HG02938 (cell line): ENCODE measurements around the gene CCDC159.
"Not testable (repeated sequence)": the region's sequence is repeated elsewhere in the genome, so short reads cannot be mapped to it uniquely, and the experiment has no call there.

Experiments
- ATAC-seq: cut with Tn5 transposase; IDR thresholded peaks from one replicate; pipeline ENCODE4 v1.9.1; 2021; ENCODE audit warnings: mild to moderate bottlenecking, moderate library complexity; ENCODE audit not compliant: unreplicated experiment

The CCDC159 gene

GRCh38 chr19:11337080-11337479 lies 9.2 kb upstream of the CCDC159 start:
- no peak for ATAC-seq

GRCh38 chr19:11338121-11338520 lies 8.2 kb upstream of the CCDC159 start:
- no peak for ATAC-seq

- ATAC-seq = no peak
Measured at GRCh38 chr19:11338569-11339253, 7.6 kb upstream of the CCDC159 start.

GRCh38 chr19:11339254-11340098 lies 6.8 kb upstream of the CCDC159 start, which contains the start of gene RAB3D:
Gene RAB3D (minus strand): TSS chr19:11339657. CDS start chr19:11337399, 2,258 bp downstream.
- no peak for ATAC-seq

- ATAC-seq = not testable (repeated sequence)
Measured at GRCh38 chr19:11340099-11340467, 6.2 kb upstream of the CCDC159 start.

- ATAC-seq = no peak
Measured at GRCh38 chr19:11342429-11342828, 3.9 kb upstream of the CCDC159 start.

GRCh38 chr19:11345122-11345803 lies 1.1 kb upstream of the CCDC159 start:
- ATAC-seq = no peak

- ATAC-seq = no peak
Measured at GRCh38 chr19:11347546-11348039, 1.3 kb downstream of the CCDC159 start.

GRCh38 chr19:11349171-11349570 lies 2.9 kb downstream of the CCDC159 start:
- no peak for ATAC-seq

GRCh38 chr19:11354102-11354501 lies 7.8 kb downstream of the CCDC159 start:
- ATAC-seq = not testable (repeated sequence)

- ATAC-seq = no peak
Measured at GRCh38 chr19:11355160-11356073, 9.1 kb downstream of the CCDC159 start, which contains the start of gene PLPPR2. Gene PLPPR2 (plus strand): TSS chr19:11355432. CDS start chr19:11357674, 2,242 bp downstream.

- ATAC-seq = no peak
Measured at GRCh38 chr19:11356074-11356397, 9.7 kb downstream of the CCDC159 start.

- ATAC-seq = no peak
Measured at GRCh38 chr19:11356676-11357550, 10.6 kb downstream of the CCDC159 start.

GRCh38 chr19:11359421-11359820 lies 13.1 kb downstream of the CCDC159 start:
- ATAC-seq = no peak

- no peak for ATAC-seq
Measured at GRCh38 chr19:11361037-11361770, 14.9 kb downstream of the CCDC159 start.

GRCh38 chr19:11361771-11362731 lies 15.7 kb downstream of the CCDC159 start:
- ATAC-seq = no peak

- ATAC-seq = no peak
Measured at GRCh38 chr19:11363881-11364280, 17.6 kb downstream of the CCDC159 start.
